SH-SY5Y (cell line): Measurements from ENCODE around the gene DERL2.

ENCODE experiments used
- GATA2 ChIP-seq: IDR thresholded peaks from 2 replicates; pipeline ENCODE4 v1.6.1; 2011; ENCODE audit warnings: mild to moderate bottlenecking, low read depth, low read length
- GATA3 ChIP-seq: IDR thresholded peaks from 2 replicates; pipeline ENCODE4 v1.6.1; 2011; ENCODE audit warnings: low read depth, mild to moderate bottlenecking, low read length, moderate library complexity

Gene DERL2

GRCh38 chr17:5513628-5514027, 27.6 kb upstream of the DERL2 start:
- TF ChIP-seq GATA2 = no peak
- no peak for TF ChIP-seq GATA3

GRCh38 chr17:5511401-5512225, 25.6 kb upstream of the DERL2 start:
- TF ChIP-seq GATA2 = no peak
- no peak for TF ChIP-seq GATA3

GRCh38 chr17:5510771-5511170, 24.8 kb upstream of the DERL2 start:
- TF ChIP-seq GATA2 (no peak), GATA3 (no peak)

GRCh38 chr17:5509482-5509881, 23.5 kb upstream of the DERL2 start:
- no peak for TF ChIP-seq GATA3

GRCh38 chr17:5508810-5509209, 22.8 kb upstream of the DERL2 start:
- TF ChIP-seq GATA2 = no peak
- no peak for TF ChIP-seq GATA3

GRCh38 chr17:5506307-5506706, 20.3 kb upstream of the DERL2 start:
- no peak for TF ChIP-seq GATA3
- no peak for TF ChIP-seq GATA2

- no peak for TF ChIP-seq GATA3
- no peak for TF ChIP-seq GATA2
Measured at GRCh38 chr17:5502552-5502951, 16.6 kb upstream of the DERL2 start.

GRCh38 chr17:5501685-5502084, 15.7 kb upstream of the DERL2 start:
- TF ChIP-seq GATA2 (no peak), GATA3 (no peak)

GRCh38 chr17:5500589-5501391, 14.8 kb upstream of the DERL2 start:
- TF ChIP-seq GATA3 (no peak), GATA2 (no peak)

- no peak for TF ChIP-seq GATA2
- TF ChIP-seq GATA3 = no peak
Measured at GRCh38 chr17:5500247-5500588, 14.2 kb upstream of the DERL2 start.

GRCh38 chr17:5499476-5500231, 13.7 kb upstream of the DERL2 start:
- no peak for TF ChIP-seq GATA2
- TF ChIP-seq GATA3 = no peak

- no peak for TF ChIP-seq GATA3
- TF ChIP-seq GATA2 = no peak
Measured at GRCh38 chr17:5492970-5493369, 7.0 kb upstream of the DERL2 start.

- TF ChIP-seq GATA3 = no peak
- no peak for TF ChIP-seq GATA2
Measured at GRCh38 chr17:5488752-5489151, 2.8 kb upstream of the DERL2 start.
